ENCODE measurements around the gene ACVR1. TPM values are rescaled to one million over a fixed set of nuclear protein-coding genes. Genes with fewer than 3 reads are reported as not detected.
"Not testable (repeated sequence)": the region's sequence is repeated elsewhere in the genome, so short reads cannot be mapped to it uniquely, and the experiment has no call there.

ACVR1 gene
- total RNA-seq, 2 experiments from 2014 or later = 19.0 to 20.8 TPM

GRCh38 chr2:157833721-157834120, 42.4 kb downstream of the ACVR1 start:
- Mint-ChIP-seq H3K4me1 (ENCODE audit: low read depth) (peaks cover 46% of the 10 kb centered on the region), H3K27me3 (ENCODE audit: low read depth) (no peaks in the 10 kb centered on the region), H3K9me3 (no peaks in the 10 kb centered on the region), H3K4me3 (no peak overlapping the region), H3K36me3 (ENCODE audit: low read depth) (peaks cover 8% of the 10 kb centered on the region), H3K27ac (no peak overlapping the region)
- CTCF ChIA-PET = interaction anchor here (1.0 kb wide), 1 partner anchor 62 kb away, joined by 3 read pairs; no protein-coding TSS in a partner anchor
- intact Hi-C loops (cut with micrococcal nuclease) = no loop called here
- no peak for DNase-seq

- Mint-ChIP-seq H3K27me3 (ENCODE audit: low read depth) (no peaks in the 10 kb centered on the region), H3K9me3 (no peaks in the 10 kb centered on the region), H3K4me1 (ENCODE audit: low read depth) (peaks cover 28% of the 10 kb centered on the region), H3K27ac (no peak overlapping the region), H3K36me3 (ENCODE audit: low read depth) (peaks cover 8% of the 10 kb centered on the region), H3K4me3 (no peak overlapping the region)
- intact Hi-C loops (cut with micrococcal nuclease) = no loop called here
- CTCF ChIA-PET = interaction anchor here (0.7 kb wide), 1 partner anchor 477 kb away, joined by 3 read pairs; no protein-coding TSS in a partner anchor
- DNase-seq = no peak
Observed at GRCh38 chr2:157831573-157832315, 44.4 kb downstream of the ACVR1 start.

GRCh38 chr2:157830696-157831570, 45.2 kb downstream of the ACVR1 start:
- Mint-ChIP-seq H3K36me3 (ENCODE audit: low read depth) (peaks cover 4% of the 10 kb centered on the region), H3K4me1 (ENCODE audit: low read depth) (peaks cover 21% of the 10 kb centered on the region), H3K4me3 (no peak overlapping the region), H3K27ac (no peak overlapping the region), H3K27me3 (ENCODE audit: low read depth) (no peaks in the 10 kb centered on the region), H3K9me3 (no peaks in the 10 kb centered on the region)
- no peak for DNase-seq
- CTCF ChIA-PET = interaction anchor here (0.6 kb wide), 1 partner anchor 25 kb away, joined by 4 read pairs; no protein-coding TSS in a partner anchor
- intact Hi-C loops (cut with micrococcal nuclease) = no loop called here

- H3K27me3 Mint-ChIP-seq (ENCODE audit: low read depth) = no peaks in the 10 kb centered on the region
- H3K36me3 Mint-ChIP-seq (ENCODE audit: low read depth) = peaks cover 10% of the 10 kb centered on the region
- CTCF ChIA-PET = interaction anchor here (0.6 kb wide), 1 partner anchor 25 kb away, joined by 4 read pairs; no protein-coding TSS in a partner anchor
- H3K9me3 Mint-ChIP-seq = no peaks in the 10 kb centered on the region
- H3K4me3 Mint-ChIP-seq = no peak overlapping the region
- DNase-seq = no peak
- no peak overlapping the region for H3K27ac Mint-ChIP-seq
- intact Hi-C loops (cut with micrococcal nuclease) = no loop called here
- peaks cover 17% of the 10 kb centered on the region for H3K4me1 Mint-ChIP-seq (ENCODE audit: low read depth)
Observed at GRCh38 chr2:157830266-157830665, 45.9 kb downstream of the ACVR1 start.

- DNase-seq = no peak
- no peaks in the 10 kb centered on the region for H3K9me3 Mint-ChIP-seq
- peaks cover 14% of the 10 kb centered on the region for H3K36me3 Mint-ChIP-seq (ENCODE audit: low read depth)
- intact Hi-C loops (cut with micrococcal nuclease) = no loop called here
- H3K27ac Mint-ChIP-seq = no peak overlapping the region
- no peaks in the 10 kb centered on the region for H3K27me3 Mint-ChIP-seq (ENCODE audit: low read depth)
- H3K4me1 Mint-ChIP-seq (ENCODE audit: low read depth) = peaks cover 17% of the 10 kb centered on the region
- CTCF ChIA-PET = no interaction called here
- H3K4me3 Mint-ChIP-seq = no peak overlapping the region
Observed at GRCh38 chr2:157827377-157827776, 48.8 kb downstream of the ACVR1 start.

- intact Hi-C loops (cut with micrococcal nuclease); CTCF ChIA-PET; H3K27ac Mint-ChIP-seq; H3K9me3 Mint-ChIP-seq; H3K27me3 Mint-ChIP-seq (ENCODE audit: low read depth); H3K4me3 Mint-ChIP-seq; DNase-seq: not testable (repeated sequence)
- H3K4me1 Mint-ChIP-seq (ENCODE audit: low read depth) = peaks cover 20% of the 10 kb centered on the region
- peaks cover 14% of the 10 kb centered on the region for H3K36me3 Mint-ChIP-seq (ENCODE audit: low read depth)
Observed at GRCh38 chr2:157826644-157827043, 49.5 kb downstream of the ACVR1 start.

- H3K4me1 Mint-ChIP-seq (ENCODE audit: low read depth) = peaks cover 13% of the 10 kb centered on the region
- no peak overlapping the region for H3K27ac Mint-ChIP-seq
- intact Hi-C loops (cut with micrococcal nuclease) = no loop called here
- CTCF ChIA-PET = no interaction called here
- no peak for DNase-seq
- H3K27me3 Mint-ChIP-seq (ENCODE audit: low read depth) = no peaks in the 10 kb centered on the region
- H3K4me3 Mint-ChIP-seq = no peak overlapping the region
- no peaks in the 10 kb centered on the region for H3K9me3 Mint-ChIP-seq
- peaks cover 14% of the 10 kb centered on the region for H3K36me3 Mint-ChIP-seq (ENCODE audit: low read depth)
Observed at GRCh38 chr2:157825885-157826284, 50.2 kb downstream of the ACVR1 start.

GRCh38 chr2:157822993-157823392, 53.1 kb downstream of the ACVR1 start:
- Mint-ChIP-seq H3K36me3 (ENCODE audit: low read depth) (peaks cover 26% of the 10 kb centered on the region), H3K27me3 (ENCODE audit: low read depth) (no peaks in the 10 kb centered on the region), H3K9me3 (no peaks in the 10 kb centered on the region), H3K4me3 (no peak overlapping the region), H3K27ac (no peak overlapping the region), H3K4me1 (ENCODE audit: low read depth) (peaks cover 4% of the 10 kb centered on the region)
- intact Hi-C loops (cut with micrococcal nuclease) = no loop called here
- no peak for DNase-seq
- CTCF ChIA-PET = no interaction called here

GRCh38 chr2:157822533-157822932, 53.6 kb downstream of the ACVR1 start:
- CTCF ChIA-PET = no interaction called here
- no peak overlapping the region for H3K27ac Mint-ChIP-seq
- H3K9me3 Mint-ChIP-seq = no peaks in the 10 kb centered on the region
- no peak for DNase-seq
- intact Hi-C loops (cut with micrococcal nuclease) = no loop called here
- H3K36me3 Mint-ChIP-seq (ENCODE audit: low read depth) = peaks cover 30% of the 10 kb centered on the region
- no peak overlapping the region for H3K4me3 Mint-ChIP-seq
- no peaks in the 10 kb centered on the region for H3K27me3 Mint-ChIP-seq (ENCODE audit: low read depth)
- peaks cover 4% of the 10 kb centered on the region for H3K4me1 Mint-ChIP-seq (ENCODE audit: low read depth)

- intact Hi-C loops (cut with micrococcal nuclease) = no loop called here
- CTCF ChIA-PET = interaction anchor here (0.6 kb wide), 1 partner anchor 157 kb away, joined by 3 read pairs; no protein-coding TSS in a partner anchor
- no peak for DNase-seq
Observed at GRCh38 chr2:157821519-157822131, 54.5 kb downstream of the ACVR1 start.

GRCh38 chr2:157820193-157820592, 55.9 kb downstream of the ACVR1 start:
- H3K36me3 Mint-ChIP-seq (ENCODE audit: low read depth) = peaks cover 34% of the 10 kb centered on the region
- no peak for DNase-seq
- no peak overlapping the region for H3K4me3 Mint-ChIP-seq
- CTCF ChIA-PET = no interaction called here
- no peaks in the 10 kb centered on the region for H3K27me3 Mint-ChIP-seq (ENCODE audit: low read depth)
- H3K4me1 Mint-ChIP-seq (ENCODE audit: low read depth) = peaks cover 4% of the 10 kb centered on the region
- intact Hi-C loops (cut with micrococcal nuclease) = no loop called here
- H3K27ac Mint-ChIP-seq = no peak overlapping the region
- no peaks in the 10 kb centered on the region for H3K9me3 Mint-ChIP-seq

More at GRCh38 chr2:157821519-157822131, 54.5 kb downstream of the ACVR1 start:
- H3K27me3 Mint-ChIP-seq (ENCODE audit: low read depth) = no peaks in the 10 kb centered on the region
- H3K9me3 Mint-ChIP-seq = no peaks in the 10 kb centered on the region
- H3K27ac Mint-ChIP-seq = no peak overlapping the region
- H3K4me3 Mint-ChIP-seq = no peak overlapping the region
- peaks cover 39% of the 10 kb centered on the region for H3K36me3 Mint-ChIP-seq (ENCODE audit: low read depth)
- peaks cover 4% of the 10 kb centered on the region for H3K4me1 Mint-ChIP-seq (ENCODE audit: low read depth)

GRCh38 chr2:157819761-157820160, 56.4 kb downstream of the ACVR1 start:
- Mint-ChIP-seq H3K27ac (no peak overlapping the region), H3K4me3 (no peak overlapping the region), H3K27me3 (ENCODE audit: low read depth) (no peaks in the 10 kb centered on the region), H3K9me3 (no peaks in the 10 kb centered on the region), H3K36me3 (ENCODE audit: low read depth) (peaks cover 32% of the 10 kb centered on the region), H3K4me1 (ENCODE audit: low read depth) (peaks cover 4% of the 10 kb centered on the region)
- DNase-seq = no peak
- CTCF ChIA-PET = no interaction called here
- intact Hi-C loops (cut with micrococcal nuclease) = no loop called here
